Osteocyte (in vitro differentiated cells): Measurements from ENCODE around the gene COL11A1. TPM values are rescaled to one million over a fixed set of nuclear protein-coding genes. Genes with fewer than 3 reads are reported as not detected.
A peak's percentile ranks its signal among the peaks of the same experiment; 100 is the strongest.

ENCODE experiments used
- DNase-seq: peaks from one replicate; pipeline ENCODE4 v3.0.0; 2021; ENCODE audit warnings: mixed read lengths; ENCODE audit not compliant: unreplicated experiment; ENCODE audit errors: extremely low spot score
- H3K27ac Mint-ChIP-seq: one replicate; pipeline ENCODE4 v1.8.0; 2021; ENCODE audit warnings: mild to moderate bottlenecking, mixed read lengths; ENCODE audit not compliant: unreplicated experiment
- H3K27me3 Mint-ChIP-seq: one replicate; pipeline ENCODE4 v1.8.0; 2021; ENCODE audit warnings: mixed read lengths; ENCODE audit not compliant: unreplicated experiment
- H3K36me3 Mint-ChIP-seq: one replicate; pipeline ENCODE4 v1.8.0; 2021; ENCODE audit warnings: mixed read lengths; ENCODE audit not compliant: unreplicated experiment
- H3K4me1 Mint-ChIP-seq: one replicate; pipeline ENCODE4 v1.8.0; 2021; ENCODE audit warnings: mixed read lengths; ENCODE audit not compliant: unreplicated experiment
- H3K4me3 Mint-ChIP-seq: one replicate; pipeline ENCODE4 v1.8.0; 2021; ENCODE audit warnings: mild to moderate bottlenecking, moderate library complexity, mixed read lengths; ENCODE audit not compliant: unreplicated experiment
- H3K9me3 Mint-ChIP-seq: one replicate; pipeline ENCODE4 v1.8.0; 2021; ENCODE audit warnings: mixed read lengths; ENCODE audit not compliant: unreplicated experiment
- CTCF ChIP-seq: fragments of 200-600 bp; sonication (generic); IDR thresholded peaks from 2 replicates; pipeline ENCODE4 v1.5.0; 2021; ENCODE audit warnings: antibody characterized with exemption, mild to moderate bottlenecking, moderate library complexity
- total RNA-seq: library from RNA; stranded (reverse); gene quantifications from 2 replicates; pipeline ENCODE4 v1.2.1, GENCODE V29; 2021

Gene COL11A1
- total RNA-seq, 1 donor from 2014 or later: 592 TPM

- H3K4me1 Mint-ChIP-seq: peaks cover 2% of the 10 kb centered on the region
- no peak overlapping the region for H3K4me3 Mint-ChIP-seq
- no peak for DNase-seq
- H3K9me3 Mint-ChIP-seq: peaks cover 13% of the 10 kb centered on the region
- TF ChIP-seq CTCF: no peak
- H3K27me3 Mint-ChIP-seq: no peaks in the 10 kb centered on the region
- no peak overlapping the region for H3K27ac Mint-ChIP-seq
- no peaks in the 10 kb centered on the region for H3K36me3 Mint-ChIP-seq
These were observed 14.8 kb upstream of the COL11A1 start for GRCh38 chr1:103122983-103123720.

DNA sequence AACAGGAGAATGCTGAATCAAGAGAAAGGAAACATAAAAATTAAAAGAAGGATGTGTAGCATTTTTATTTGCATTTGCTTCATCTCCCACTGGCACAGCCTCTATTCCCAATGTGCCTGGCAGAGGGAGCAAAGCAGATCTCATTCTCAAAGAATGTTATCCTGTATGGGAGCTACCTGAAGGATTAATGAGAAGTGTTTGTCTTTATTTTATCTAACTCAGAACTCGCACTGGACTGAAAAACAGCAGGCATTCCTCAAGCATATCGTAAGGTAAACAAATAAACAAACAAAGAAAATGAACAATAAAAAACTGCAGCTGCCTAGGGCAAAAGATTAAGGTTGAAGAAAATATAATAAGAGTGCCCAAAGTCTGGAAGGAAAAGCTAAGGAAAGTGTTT lies 12.7 kb upstream of the COL11A1 start:
- DNase-seq: no peak
- no peak for TF ChIP-seq CTCF
- no peaks in the 10 kb centered on the region for H3K36me3 Mint-ChIP-seq
- no peak overlapping the region for H3K27ac Mint-ChIP-seq
- peaks cover 22% of the 10 kb centered on the region for H3K9me3 Mint-ChIP-seq
- no peaks in the 10 kb centered on the region for H3K27me3 Mint-ChIP-seq
- H3K4me3 Mint-ChIP-seq: no peak overlapping the region
- peaks cover 1% of the 10 kb centered on the region for H3K4me1 Mint-ChIP-seq

DNA sequence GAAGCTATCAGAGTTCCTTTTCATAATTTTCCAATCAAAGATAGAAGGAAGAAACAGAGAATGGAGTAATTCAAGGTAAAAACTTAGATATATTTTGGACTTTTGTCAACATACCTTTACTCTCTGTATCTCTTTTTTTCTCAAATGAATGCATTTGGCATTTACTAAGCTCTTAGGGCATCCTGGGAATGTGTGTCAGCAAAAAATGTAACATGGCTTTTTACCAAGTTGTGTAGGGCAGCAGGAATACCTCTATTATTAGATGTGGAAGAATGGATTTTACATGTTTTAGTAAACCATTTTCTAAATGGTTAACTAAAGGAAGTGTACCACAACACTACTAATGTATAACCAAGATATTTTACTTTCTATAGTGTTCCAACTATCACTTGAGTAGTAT lies 4.2 kb upstream of the COL11A1 start:
- no peak overlapping the region for H3K4me3 Mint-ChIP-seq
- H3K9me3 Mint-ChIP-seq: peaks cover 7% of the 10 kb centered on the region
- TF ChIP-seq CTCF: no peak
- DNase-seq: no peak
- no peaks in the 10 kb centered on the region for H3K27me3 Mint-ChIP-seq
- H3K36me3 Mint-ChIP-seq: no peaks in the 10 kb centered on the region
- peaks cover 41% of the 10 kb centered on the region for H3K4me1 Mint-ChIP-seq
- H3K27ac Mint-ChIP-seq: no peak overlapping the region

- Mint-ChIP-seq H3K36me3 (no peaks in the 10 kb centered on the region), H3K4me3 (no peak overlapping the region), H3K27me3 (no peaks in the 10 kb centered on the region), H3K27ac (peak overlapping the region; percentile 34), H3K4me1 (peaks cover 41% of the 10 kb centered on the region), H3K9me3 (peaks cover under 1% of the 10 kb centered on the region)
- TF ChIP-seq CTCF: no peak
- no peak for DNase-seq
These were observed 3.6 kb upstream of the COL11A1 start for GRCh38 chr1:103111926-103112325.

GRCh38 chr1:103110701-103111100 lies 2.4 kb upstream of the COL11A1 start:
- Mint-ChIP-seq H3K9me3 (no peaks in the 10 kb centered on the region), H3K4me3 (no peak overlapping the region), H3K36me3 (no peaks in the 10 kb centered on the region), H3K4me1 (peaks cover 47% of the 10 kb centered on the region), H3K27ac (no peak overlapping the region), H3K27me3 (no peaks in the 10 kb centered on the region)
- DNase-seq: no peak
- TF ChIP-seq CTCF: no peak
